Hepatocyte (in vitro differentiated cells): ENCODE measurements around the gene SOS2. TPM values are rescaled to one million over a fixed set of nuclear protein-coding genes. Genes with fewer than 3 reads are reported as not detected.

Experiments
- DNase-seq: peaks from one replicate; pipeline ENCODE4 v3.0.0-alpha.2; 2016; ENCODE audit warnings: low spot score
- H2AFZ ChIP-seq: fragments of 200-600 bp; sonication (generic); 2 replicates; pipeline ENCODE4 v1.6.0; 2016; ENCODE audit warnings: antibody characterized with exemption, mild to moderate bottlenecking
- H3K27ac ChIP-seq: fragments of 200-600 bp; sonication (generic); 2 replicates; pipeline ENCODE4 v1.5.1; 2016; ENCODE audit warnings: mild to moderate bottlenecking
- H3K27me3 ChIP-seq: fragments of 200-600 bp; sonication (generic); 2 replicates; pipeline ENCODE4 v1.6.1; 2016
- H3K36me3 ChIP-seq: fragments of 200-600 bp; sonication (generic); replicated peaks from 2 replicates; pipeline ENCODE4 v1.5.1; 2016; ENCODE audit warnings: low read depth; ENCODE audit not compliant: insufficient read depth
- H3K4me1 ChIP-seq: fragments of 200-600 bp; sonication (generic); 2 replicates; pipeline ENCODE4 v1.5.1; 2016; ENCODE audit warnings: mild to moderate bottlenecking, moderate library complexity; ENCODE audit not compliant: insufficient read depth
- H3K4me2 ChIP-seq: fragments of 200-600 bp; sonication (generic); 2 replicates; pipeline ENCODE4 v1.6.0; 2016
- H3K4me3 ChIP-seq: fragments of 200-600 bp; sonication (generic); 2 replicates; pipeline ENCODE4 v1.5.1; 2016; ENCODE audit warnings: mild to moderate bottlenecking
- H3K79me2 ChIP-seq: fragments of 200-600 bp; sonication (generic); 2 replicates; pipeline ENCODE4 v1.6.0; 2017; ENCODE audit warnings: mild to moderate bottlenecking
- H3K9me2 ChIP-seq: fragments of 200-600 bp; sonication (generic); replicated peaks from 2 replicates; pipeline ENCODE4 v1.6.0; 2017; ENCODE audit warnings: mild to moderate bottlenecking; ENCODE audit not compliant: insufficient read depth
- H3K9me3 ChIP-seq: fragments of 200-600 bp; sonication (generic); 2 replicates; pipeline ENCODE4 v1.5.1; 2016; ENCODE audit warnings: low read depth, mild to moderate bottlenecking
- H4K20me1 ChIP-seq: fragments of 200-600 bp; sonication (generic); 2 replicates; pipeline ENCODE4 v1.6.0; 2016; ENCODE audit warnings: mild to moderate bottlenecking; ENCODE audit not compliant: insufficient read depth, poor library complexity, severe bottlenecking
- CTCF ChIP-seq: fragments of 200-600 bp; sonication (generic); IDR thresholded peaks from 2 replicates; pipeline ENCODE4 v1.5.1; 2016; ENCODE audit warnings: antibody characterized with exemption, mild to moderate bottlenecking; ENCODE audit not compliant: poor library complexity
- EZH2 ChIP-seq: fragments of 200-600 bp; sonication (generic); IDR thresholded peaks from 2 replicates; pipeline ENCODE4 v1.6.1; 2016; ENCODE audit warnings: antibody characterized with exemption, mild to moderate bottlenecking, borderline replicate concordance
- EZH2phosphoT487 ChIP-seq: fragments of 200-600 bp; sonication (generic); IDR thresholded peaks from one replicate; pipeline ENCODE4 v1.6.1; 2018; ENCODE audit warnings: antibody characterized with exemption, mild to moderate bottlenecking, low read depth, moderate library complexity; ENCODE audit not compliant: unreplicated experiment, severe bottlenecking
- WGBS: methylation state at CpG from one replicate; pipeline ENCODE4 v1.1.6; 2016; ENCODE audit warnings: low lambda C conversion rate; ENCODE audit errors: missing lambda C conversion rate; 5-methylcytosine and 5-hydroxymethylcytosine counted together
- polyA plus RNA-seq: library from polyadenylated mRNA; unstranded; fragments of >200 nt; fragmentation: Nextera tagmentation; extraction: Ambion mirVana; gene quantifications from 2 replicates; pipeline ENCODE4 v1.2.1, GENCODE V29; 2016
- total RNA-seq: library from RNA; depleted of rRNA; stranded (reverse); fragments of >200 nt; gene quantifications from 2 replicates; pipeline ENCODE4 v1.2.3, GENCODE V29; 2014

SOS2 gene
- total and polyA plus RNA-seq, 2 experiments from 2014 or later, result 12.9 to 28.7 TPM

- Histone ChIP-seq H3K27me3 (no peaks in the 10 kb centered on the region), H3K4me2 (no peak overlapping the region), H3K79me2 (no peaks in the 10 kb centered on the region), H3K4me3 (no peak overlapping the region), H3K9me3 (no peaks in the 10 kb centered on the region), H3K36me3 (no peaks in the 10 kb centered on the region), H4K20me1 (no peaks in the 10 kb centered on the region), H3K4me1 (no peaks in the 10 kb centered on the region), H2AFZ (no peak overlapping the region), H3K27ac (no peak overlapping the region), H3K9me2 (no peaks in the 10 kb centered on the region)
- no peak for TF ChIP-seq EZH2
- no peak for TF ChIP-seq EZH2phosphoT487
- TF ChIP-seq CTCF, result no peak
- 40% methylated on average over 1 of the region's 1 CpG for WGBS
- no peak for DNase-seq
Observed at GRCh38 chr14:50087341-50088116, 143.8 kb downstream of the SOS2 start.

GRCh38 chr14:50086321-50086711, 145.1 kb downstream of the SOS2 start:
- Histone ChIP-seq H3K4me2 (no peak overlapping the region), H3K4me1 (no peaks in the 10 kb centered on the region), H3K36me3 (no peaks in the 10 kb centered on the region), H3K27me3 (no peaks in the 10 kb centered on the region), H3K9me3 (no peaks in the 10 kb centered on the region), H2AFZ (no peak overlapping the region), H3K27ac (no peak overlapping the region), H3K79me2 (no peaks in the 10 kb centered on the region), H4K20me1 (no peaks in the 10 kb centered on the region), H3K9me2 (no peaks in the 10 kb centered on the region), H3K4me3 (no peak overlapping the region)
- no peak for DNase-seq
- 83% methylated on average over 2 of the region's 2 CpGs for WGBS
- TF ChIP-seq EZH2phosphoT487 (no peak), EZH2 (no peak), CTCF (no peak)

GRCh38 chr14:50085570-50086320, 145.6 kb downstream of the SOS2 start:
- Histone ChIP-seq H3K9me3 (no peaks in the 10 kb centered on the region), H2AFZ (no peak overlapping the region), H3K4me1 (no peaks in the 10 kb centered on the region), H3K79me2 (no peaks in the 10 kb centered on the region), H4K20me1 (no peaks in the 10 kb centered on the region), H3K27me3 (no peaks in the 10 kb centered on the region), H3K9me2 (no peaks in the 10 kb centered on the region), H3K27ac (no peak overlapping the region), H3K4me3 (no peak overlapping the region), H3K4me2 (no peak overlapping the region), H3K36me3 (no peaks in the 10 kb centered on the region)
- DNase-seq, result no peak
- no peak for TF ChIP-seq EZH2phosphoT487
- no peak for TF ChIP-seq CTCF
- no peak for TF ChIP-seq EZH2
- WGBS, result 88% methylated on average over 10 of the region's 10 CpGs
